GM19463 (cell line): Measurements from ENCODE around the gene LRRC2.
"Not testable (repeated sequence)": the region's sequence is repeated elsewhere in the genome, so short reads cannot be mapped to it uniquely, and the experiment has no call there.

Experiments used
- ATAC-seq: cut with Tn5 transposase; IDR thresholded peaks from one replicate; pipeline ENCODE4 v1.9.1; 2021; ENCODE audit warnings: mild to moderate bottlenecking, moderate library complexity; ENCODE audit not compliant: unreplicated experiment

The LRRC2 gene

DNA sequence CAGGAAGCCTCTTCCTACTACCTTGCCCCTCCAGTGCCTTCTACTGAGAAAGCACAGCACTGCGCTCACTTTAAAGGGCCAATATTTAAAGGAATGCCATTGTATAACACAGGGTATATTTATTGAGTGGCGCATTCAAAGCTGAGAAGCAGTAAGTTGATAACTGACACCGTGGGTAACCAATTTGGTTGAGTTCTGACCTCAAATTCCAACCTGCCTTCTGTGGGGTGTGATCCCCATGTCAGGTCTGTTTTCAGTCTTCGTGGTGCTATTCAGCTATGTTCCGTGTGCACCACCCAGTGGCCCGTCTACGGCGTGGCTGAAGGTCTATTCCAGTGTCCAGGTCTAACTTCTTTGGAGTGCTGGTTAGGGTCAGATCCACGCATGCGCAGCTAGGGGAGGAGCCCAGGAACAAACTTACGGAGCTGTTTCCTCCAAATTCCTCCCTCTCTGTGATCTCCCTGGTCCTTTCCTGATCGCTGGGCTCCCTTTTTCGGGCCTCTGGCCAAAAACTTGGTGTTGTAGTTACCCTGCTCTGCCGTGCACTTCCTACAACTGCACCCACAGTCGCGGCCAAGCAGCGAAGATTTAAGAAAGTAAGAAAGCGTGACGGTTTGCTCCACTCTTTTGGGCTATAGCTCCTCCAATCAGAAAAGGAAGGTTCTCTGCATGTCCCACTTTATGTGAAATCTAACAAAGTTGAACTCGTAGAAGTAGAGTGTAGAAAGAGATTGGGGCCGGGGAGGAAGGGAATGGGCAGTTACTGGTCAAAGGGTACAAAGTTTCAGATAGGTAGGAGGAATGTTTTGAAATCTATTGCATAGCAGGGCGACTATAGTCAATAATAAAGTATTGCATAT is 7.7 kb downstream of the LRRC2 start:
- ATAC-seq: peak; percentile 97

DNA sequence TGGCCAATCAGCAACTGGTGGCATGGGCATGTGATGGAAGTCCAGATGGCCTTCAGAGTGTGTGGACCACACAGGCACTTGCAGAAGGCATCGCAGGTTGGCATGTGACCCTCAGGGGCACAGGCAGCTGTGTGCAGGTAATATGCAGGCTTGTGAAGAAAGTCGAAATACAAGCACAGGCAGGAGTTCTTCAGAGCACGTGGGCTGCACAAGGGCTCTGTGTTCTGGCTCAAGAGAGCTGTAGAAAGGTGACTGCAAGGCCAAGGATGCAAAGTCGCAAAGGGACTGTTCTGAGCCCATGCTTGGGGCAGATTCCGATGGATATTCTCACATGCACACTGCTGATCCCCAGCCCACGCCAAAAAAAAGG is 8.3 kb downstream of the LRRC2 start:
- ATAC-seq: no peak

DNA sequence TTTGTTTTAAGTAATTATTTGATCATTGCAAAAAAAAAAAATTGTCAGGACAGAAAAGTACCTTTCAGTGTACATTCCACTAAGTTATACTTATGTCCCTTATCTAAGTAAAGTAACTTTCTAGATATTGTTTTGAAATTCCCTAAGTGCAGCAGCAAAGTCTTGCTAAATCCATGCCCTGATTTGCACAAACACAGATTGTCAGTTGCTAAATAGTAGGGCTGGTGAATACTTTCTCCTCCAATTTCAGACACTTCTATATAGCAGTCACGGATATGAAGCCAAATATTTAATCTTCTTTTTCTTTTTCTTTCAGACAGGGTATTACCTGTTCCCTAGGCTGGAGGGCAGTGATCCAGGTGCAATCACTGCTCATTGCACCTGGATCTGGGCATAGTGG is 12.9 kb downstream of the LRRC2 start:
- no peak for ATAC-seq

DNA sequence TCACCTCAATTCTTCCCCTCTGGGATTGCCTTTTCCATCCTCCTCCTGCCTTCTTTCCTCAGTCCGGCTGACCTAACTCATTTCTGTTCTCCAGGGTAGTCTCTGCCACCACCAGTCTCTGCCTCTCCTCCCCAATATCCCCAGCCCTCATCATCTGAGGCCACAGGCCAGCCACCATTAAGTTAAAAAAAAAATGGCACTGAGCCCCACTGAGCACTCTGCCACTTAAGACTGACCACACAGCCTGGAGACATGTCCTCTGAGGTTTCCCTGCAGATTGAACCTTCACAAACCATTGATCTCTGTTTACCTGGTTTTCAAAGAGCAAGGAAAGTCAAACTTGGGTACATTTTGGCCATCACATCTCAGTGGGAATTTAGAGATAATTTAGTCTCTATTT is 13.6 kb downstream of the LRRC2 start:
- ATAC-seq: no peak

DNA sequence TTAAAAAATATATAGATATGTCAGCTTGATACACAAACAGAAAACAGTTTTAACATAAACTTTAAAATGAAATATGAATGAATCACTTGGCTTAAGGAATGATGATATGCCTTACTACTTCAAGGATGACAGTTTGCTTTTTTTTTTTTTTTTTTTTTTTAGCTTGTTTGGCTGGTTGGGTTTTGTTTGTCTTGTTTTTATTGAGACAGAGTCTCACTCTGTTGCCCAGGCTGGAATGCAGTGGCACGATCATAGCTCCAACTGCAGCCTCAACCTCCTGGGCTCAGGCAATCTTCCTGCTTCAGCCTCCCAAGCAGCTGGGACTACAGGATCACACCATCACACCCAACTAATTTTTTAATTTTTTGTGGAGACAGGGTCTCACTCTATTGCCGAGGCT is 14.5 kb downstream of the LRRC2 start:
- no peak for ATAC-seq

DNA sequence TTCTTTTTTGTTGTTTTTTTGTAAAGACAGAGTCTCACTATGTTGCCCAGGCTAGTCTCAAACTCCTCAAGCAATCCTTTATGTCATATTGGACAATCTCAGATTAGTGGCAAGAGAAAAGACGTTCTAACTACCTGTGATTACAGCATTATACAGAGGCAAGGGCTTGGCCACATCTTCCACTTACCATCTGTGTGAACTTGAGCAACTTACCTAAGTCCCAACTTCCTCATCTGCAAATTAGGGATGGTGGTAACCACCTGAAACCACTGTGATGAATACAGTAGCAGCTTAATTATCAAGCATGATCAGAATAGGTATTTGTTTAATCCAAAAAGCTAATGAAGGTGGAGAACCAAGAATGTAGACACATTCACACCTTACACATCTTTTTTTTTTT is 16.1 kb downstream of the LRRC2 start:
- no peak for ATAC-seq

DNA sequence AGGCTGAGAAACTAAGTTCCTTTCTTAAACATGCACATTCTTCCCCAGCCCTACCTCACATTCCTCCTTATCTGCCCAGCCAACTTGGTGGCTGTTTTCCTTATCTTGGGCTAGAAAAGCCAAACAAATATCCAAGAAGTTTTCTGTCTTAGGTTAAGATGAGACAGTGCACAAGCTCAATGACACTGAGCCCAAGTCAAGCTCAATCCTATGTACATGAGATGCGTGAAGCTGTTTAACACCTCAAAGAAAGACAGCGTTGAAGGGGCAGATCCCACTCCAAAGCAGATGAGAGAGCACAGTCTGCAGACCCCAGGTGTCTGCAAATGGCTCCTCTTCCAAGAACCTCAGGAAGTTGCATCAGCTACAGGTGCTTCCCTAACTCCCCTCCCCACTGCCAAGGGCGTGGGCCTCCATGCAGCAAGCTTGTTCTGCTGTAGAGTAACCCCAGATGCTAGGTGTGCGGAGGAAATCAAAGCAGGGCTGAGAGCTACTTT is 16.6 kb downstream of the LRRC2 start:
- ATAC-seq: no peak

DNA sequence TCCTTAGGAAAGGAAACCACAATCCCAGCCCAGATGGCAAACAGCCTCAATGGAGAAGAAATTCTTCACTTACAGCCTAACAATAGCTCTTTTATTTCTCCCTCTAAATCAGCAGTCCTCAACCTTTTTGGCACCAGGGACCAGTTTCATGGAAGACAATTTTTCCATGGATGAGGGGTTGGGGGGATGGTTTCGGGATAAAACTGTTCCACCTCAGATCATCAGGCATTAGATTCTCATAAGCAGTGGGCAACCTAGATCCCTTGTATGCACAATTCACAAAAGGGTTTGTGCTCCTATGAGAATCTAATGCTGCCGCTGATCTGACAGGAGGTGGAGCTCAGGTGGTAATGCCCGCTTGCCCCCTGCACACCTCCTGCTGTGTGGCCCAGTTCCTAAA is 17.5 kb downstream of the LRRC2 start:
- ATAC-seq: not testable (repeated sequence)

DNA sequence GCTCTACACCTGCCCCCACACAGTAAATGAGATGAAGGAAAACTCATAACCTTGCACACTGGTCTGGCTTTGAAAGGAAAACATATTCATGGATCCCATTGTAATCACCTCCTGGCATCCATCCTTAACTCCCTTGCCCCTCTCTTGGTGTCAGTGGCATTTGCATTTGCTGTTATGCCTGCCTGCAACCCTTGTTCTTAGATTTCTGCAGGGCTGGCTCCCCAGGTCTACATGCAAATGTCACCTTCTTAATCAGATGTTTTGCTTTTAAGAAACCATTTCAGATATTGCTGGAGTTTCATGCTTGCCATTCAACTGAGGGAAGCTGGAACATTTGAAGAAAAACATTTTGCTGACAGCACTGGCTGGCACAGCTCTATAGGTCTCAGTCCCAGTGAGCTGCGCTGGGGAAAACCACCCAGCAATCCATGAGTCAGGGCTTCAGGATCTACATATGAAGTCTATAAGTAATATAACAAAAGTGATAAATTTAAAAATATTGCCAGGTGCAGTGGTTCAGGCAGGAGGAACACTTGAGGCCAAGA is 19.1 kb downstream of the LRRC2 start:
- ATAC-seq: no peak

DNA sequence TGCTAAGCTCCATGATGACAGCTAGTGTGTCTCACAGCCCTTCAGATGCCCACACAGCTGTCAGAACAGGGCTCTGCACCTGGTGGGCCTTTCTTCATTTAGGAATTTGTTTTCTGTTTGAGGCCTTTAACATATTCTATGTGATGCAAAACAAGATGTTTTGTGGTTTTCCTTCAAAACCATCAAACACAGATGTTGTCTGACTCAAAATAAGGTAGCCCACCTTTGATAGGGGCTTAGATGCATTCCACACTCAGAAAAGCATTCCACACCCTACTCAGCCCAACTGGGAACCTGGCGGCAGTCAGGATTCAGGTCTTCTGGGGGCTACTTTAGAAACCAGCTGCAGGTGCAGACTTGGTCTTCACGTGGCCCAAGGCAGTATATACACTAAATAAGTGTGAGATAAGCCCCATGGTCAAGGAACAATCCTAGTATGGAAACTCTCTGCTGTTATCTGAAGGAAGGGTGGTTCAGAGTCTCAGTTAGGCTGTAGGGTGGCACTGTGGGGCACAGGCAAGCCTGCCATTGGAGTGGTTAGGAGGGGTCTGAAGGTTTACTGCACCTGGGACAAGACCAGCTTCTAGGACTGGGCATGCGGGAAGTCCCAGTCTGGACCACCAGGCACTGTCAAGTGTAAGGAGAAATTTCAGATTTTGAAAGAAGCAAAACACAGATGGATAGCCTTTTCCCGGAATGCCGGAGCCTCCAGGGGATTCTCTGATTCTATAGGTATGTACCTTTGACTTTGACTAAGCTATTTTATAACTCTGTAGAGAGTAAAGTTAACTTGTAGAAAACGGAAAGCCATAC is 20.1 kb downstream of the LRRC2 start:
- ATAC-seq: no peak

DNA sequence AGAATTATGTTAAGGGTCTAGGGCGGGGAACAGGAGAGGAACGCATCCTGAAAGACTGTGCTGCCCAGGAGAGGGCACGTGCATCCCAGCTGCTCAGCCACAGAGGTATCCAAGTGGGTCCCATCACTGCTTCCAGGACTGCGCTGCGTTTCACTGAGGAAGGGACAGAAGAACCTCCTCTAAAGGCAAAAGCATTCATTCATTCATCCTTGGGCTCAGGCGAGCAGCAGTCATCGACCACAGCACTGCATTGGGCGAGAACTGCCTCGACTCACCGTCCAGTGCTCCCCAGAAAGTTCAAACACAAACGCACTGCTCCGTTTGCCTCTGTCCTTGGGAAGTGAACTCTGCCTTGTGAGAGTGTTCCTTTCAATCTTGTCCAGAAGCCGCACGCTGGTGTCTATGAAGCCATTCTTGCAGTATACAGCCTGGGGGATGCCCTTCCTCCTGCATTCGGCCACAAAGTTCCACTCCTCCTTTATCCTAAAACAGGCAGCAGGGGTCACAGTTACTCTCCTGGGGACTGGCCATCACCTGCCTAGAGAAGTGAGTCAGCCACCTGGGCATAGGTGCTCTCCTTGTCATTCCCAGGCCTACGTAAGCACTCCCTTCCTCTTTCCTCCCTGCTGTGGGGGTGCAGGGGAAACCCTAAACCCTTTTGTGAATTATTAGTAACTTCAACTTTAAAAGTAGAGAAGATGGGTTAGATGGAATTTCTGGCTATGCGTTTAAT is 21.2 kb downstream of the LRRC2 start:
- no peak for ATAC-seq

DNA sequence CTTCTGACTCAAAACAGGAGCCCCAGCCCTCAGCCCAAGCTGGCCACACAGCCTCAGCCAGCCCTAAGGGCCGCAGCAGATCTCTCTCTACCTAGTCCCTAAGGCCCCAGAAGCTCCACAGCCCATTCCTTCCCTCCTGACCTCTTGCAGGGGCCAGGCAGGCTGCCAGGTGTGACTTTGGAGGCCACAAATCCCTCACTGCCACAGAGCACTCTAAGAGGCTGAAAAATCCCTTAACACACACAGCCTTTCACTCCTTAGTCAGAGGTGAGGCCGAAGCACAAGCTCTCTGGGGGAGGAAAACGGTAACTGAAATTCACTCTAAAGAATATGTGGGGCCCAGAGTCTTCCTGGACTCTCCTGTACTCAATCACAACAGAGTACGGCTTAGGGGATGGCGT is 23.3 kb downstream of the LRRC2 start:
- no peak for ATAC-seq

DNA sequence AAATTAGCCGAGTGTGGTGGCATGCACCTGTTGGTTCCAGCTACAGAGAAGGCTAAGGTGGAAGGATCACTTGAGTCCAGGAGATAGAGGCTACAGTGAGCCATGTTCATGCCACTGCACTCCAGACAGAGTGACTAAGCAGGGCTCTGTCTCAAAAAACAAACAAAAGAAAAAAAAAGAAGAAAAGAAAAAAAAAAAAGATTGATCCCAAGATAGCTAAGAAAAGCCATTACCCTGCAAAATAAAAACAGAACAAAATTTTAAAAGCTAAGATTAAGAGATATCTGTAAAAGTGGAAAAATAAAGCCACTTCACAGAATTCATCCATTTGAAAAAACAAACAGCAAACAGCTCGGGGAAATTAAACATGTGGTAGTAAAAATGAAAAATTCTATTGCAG is 23.8 kb downstream of the LRRC2 start:
- no peak for ATAC-seq

DNA sequence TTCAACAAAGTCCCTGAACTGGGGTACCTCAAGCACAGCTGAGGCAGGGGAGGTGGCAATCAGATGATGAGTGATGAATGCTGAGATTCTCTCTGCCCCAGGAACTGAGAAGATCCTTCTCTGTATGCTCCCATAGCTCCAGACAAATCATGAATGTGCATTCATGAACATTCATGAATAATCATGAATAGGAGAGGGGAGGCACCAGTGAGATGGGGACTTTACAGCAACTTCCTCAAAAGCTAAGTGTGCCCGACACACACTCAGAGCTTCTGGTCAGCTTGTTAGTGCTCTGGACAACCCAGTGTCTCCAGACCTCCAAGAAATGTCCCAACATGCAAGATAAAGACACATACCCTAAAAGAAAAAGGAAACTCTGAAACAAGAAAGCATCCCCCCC is 24.3 kb downstream of the LRRC2 start:
- no peak for ATAC-seq

DNA sequence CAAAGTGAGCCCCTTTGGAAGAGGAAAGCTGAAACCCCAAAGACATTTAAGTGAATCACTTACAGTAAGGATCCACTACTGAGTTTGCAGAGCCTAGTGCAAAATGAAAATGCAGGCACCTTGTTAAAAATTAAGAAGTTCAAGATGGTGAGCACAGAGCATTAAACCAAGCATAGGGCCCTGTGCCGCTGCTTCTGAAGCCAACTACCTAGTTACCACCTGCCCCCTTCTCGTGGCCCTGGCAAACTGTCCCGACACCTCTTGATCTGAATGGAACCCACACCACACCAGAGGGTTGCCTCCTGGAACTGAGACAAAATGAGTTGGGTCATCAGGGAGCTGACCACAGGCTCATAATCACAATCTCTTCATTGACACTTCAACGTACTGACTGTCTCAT is 25.6 kb downstream of the LRRC2 start:
- ATAC-seq: no peak

DNA sequence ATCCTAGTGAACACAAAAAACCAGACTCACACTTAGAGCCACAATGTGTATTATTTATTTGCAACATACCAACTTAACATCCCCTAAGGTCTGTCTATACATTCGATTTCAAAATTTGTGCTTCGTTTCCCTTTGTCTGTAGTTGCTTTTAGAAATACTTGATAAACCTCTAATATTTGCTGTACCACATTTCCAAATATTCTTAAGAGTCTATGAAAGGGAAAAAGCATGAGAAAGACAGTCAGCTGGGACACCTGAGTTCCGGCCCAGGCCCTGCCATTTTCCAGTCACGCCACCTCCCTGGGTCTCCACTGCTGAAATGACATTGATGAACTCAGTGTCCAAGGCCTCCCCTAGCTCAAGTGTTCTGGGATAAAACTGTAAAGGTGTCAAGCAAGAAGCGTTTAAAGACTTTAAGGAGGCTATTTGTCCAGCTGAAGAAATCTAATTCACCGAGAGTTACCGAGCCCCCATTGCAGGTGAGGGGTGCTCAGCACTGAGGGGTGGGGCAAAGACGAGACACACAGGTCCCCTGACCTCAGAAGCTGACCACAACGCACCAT is 26.6 kb downstream of the LRRC2 start:
- ATAC-seq: no peak

DNA sequence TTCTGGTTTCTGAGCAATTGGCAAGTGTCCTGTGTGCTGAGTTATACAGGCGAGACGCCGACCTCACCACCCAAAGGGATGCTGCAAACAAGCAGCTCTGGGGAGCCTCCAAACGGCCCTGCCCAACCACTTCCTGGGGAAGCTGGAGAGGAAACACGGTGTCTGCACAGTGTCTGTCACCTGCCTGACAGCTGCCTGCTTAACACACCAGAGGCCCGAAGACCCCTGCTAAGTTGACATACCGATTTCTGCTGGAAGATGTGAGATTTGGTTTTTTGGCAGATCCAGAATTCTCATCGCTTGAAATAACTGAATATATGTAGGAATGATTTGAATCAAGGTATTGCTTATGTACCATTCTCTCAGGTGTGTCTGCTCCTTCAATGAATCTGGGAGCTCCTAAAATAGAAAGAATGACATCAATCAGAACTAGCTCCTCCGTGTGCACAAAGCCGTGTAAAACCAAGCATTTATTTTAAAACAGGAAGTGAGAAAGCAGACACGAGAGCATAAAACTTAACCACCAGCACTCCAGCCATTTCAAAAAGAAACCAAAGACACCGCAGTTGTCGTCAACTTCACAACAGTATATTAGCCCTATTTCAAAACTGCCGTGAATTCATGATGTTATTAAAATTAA is 27.2 kb downstream of the LRRC2 start:
- peak; percentile 72 for ATAC-seq

DNA sequence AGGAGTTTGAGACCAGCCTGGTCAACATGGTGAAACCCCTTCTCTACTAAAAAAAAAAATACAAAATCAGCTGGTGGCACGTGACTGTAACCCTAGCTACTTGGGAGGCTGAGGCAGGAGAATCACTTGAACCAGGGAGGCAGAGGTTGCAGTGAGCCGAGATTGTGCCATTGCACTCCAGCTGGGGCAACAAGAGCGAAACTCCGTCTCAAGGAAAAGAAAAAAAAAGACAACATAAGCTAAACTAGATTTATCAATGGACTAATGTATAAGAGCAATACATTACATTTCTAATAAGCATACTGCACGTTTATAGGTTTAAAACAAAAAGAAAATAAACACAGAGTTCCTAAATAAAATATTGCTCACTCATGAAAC is 27.7 kb downstream of the LRRC2 start:
- ATAC-seq: not testable (repeated sequence)

DNA sequence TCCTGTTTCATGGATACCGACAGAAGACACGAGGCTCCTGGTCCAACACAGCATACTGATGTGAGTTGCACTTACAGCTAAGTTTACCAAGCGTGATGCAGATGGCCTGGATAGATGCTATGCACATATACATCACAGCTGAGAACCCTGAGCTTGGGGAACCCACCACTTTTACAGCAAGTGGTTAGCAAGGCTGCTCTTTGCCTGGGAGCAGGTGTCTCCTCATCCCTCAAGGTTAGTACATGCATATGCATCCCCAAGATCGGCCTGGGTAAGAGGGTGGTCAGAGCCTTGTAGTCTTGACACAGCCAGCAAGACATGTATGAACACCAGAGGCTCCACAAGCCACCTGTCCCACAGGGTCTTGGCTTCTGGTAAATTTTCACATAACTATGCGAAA is 28.3 kb downstream of the LRRC2 start:
- no peak for ATAC-seq

DNA sequence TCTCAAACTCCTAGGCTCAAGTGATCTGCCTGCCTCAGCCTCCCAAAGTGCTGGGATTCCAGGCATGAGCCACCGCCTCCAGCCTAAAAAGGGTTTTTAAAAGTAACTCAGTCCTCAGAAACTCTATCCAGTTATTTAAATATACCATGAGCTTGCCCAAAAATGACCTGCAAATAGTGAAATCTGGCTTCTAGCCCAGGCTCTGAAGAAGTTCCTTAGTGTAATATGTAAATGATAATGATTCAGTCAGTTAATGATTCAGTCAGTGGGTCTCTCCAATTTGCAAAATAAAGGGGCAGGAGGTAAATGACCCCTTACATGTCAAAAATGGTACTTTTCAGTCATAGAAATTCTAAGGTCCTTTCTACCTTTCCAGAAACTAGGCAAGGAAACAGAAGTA is 28.8 kb downstream of the LRRC2 start:
- no peak for ATAC-seq
